SK-N-SH treated with all-trans-retinoic acid at 6 μM for 48 hours (cell line): Measurements from ENCODE around the gene TRIM17.

ENCODE experiments used
- CREB5 ChIP-seq: fragments of 250-450 bp; sonication (Bioruptor Pico); IDR thresholded peaks from 2 replicates; pipeline ENCODE4 v1.5.1; 2020; ENCODE audit warnings: low read depth, mild to moderate bottlenecking, moderate library complexity
- CSRNP3 ChIP-seq: fragments of 250-450 bp; sonication (Bioruptor Pico); IDR thresholded peaks from 2 replicates; pipeline ENCODE4 v1.5.1; 2021; ENCODE audit warnings: mild to moderate bottlenecking, moderate library complexity
- GLIS3 ChIP-seq: fragments of 250-450 bp; sonication (Bioruptor Pico); IDR thresholded peaks from 2 replicates; pipeline ENCODE4 v1.5.0; 2020; ENCODE audit warnings: mild to moderate bottlenecking, moderate library complexity
- ISL1 ChIP-seq: fragments of 250-450 bp; sonication (Bioruptor Pico); IDR thresholded peaks from 2 replicates; pipeline ENCODE4 v2.1.2; 2022; ENCODE audit warnings: mild to moderate bottlenecking, moderate library complexity
- OSR1 ChIP-seq: fragments of 250-450 bp; sonication (Bioruptor Pico); IDR thresholded peaks from 2 replicates; pipeline ENCODE4 v1.8.0; 2022; ENCODE audit warnings: moderate library complexity, mild to moderate bottlenecking, inconsistent platforms
- PATZ1 ChIP-seq: fragments of 250-450 bp; sonication (Bioruptor Pico); IDR thresholded peaks from 2 replicates; pipeline ENCODE4 v1.8.0; 2020; ENCODE audit warnings: mild to moderate bottlenecking, moderate library complexity, borderline replicate concordance
- POU6F1 ChIP-seq: fragments of 250-450 bp; sonication (Bioruptor Pico); IDR thresholded peaks from 2 replicates; pipeline ENCODE4 v1.8.0; 2021; ENCODE audit warnings: low read depth, mild to moderate bottlenecking, moderate library complexity, borderline replicate concordance
- TCF4 ChIP-seq: fragments of 250-450 bp; sonication (Bioruptor Pico); IDR thresholded peaks from 2 replicates; pipeline ENCODE4 v1.8.0; 2021; ENCODE audit warnings: mild to moderate bottlenecking, moderate library complexity, borderline replicate concordance
- ZFP3 ChIP-seq: fragments of 250-450 bp; sonication (Bioruptor Pico); IDR thresholded peaks from 2 replicates; pipeline ENCODE4 v1.5.0; 2020; ENCODE audit warnings: mild to moderate bottlenecking, moderate library complexity
- ZFP30 ChIP-seq: fragments of 450-650 bp; formaldehyde crosslinking; IDR thresholded peaks from 2 replicates; pipeline ENCODE4 v1.5.0; 2022; ENCODE audit warnings: mild to moderate bottlenecking, moderate library complexity
- ZNF565 ChIP-seq: fragments of 450-650 bp; formaldehyde crosslinking; conservative IDR thresholded peaks from 2 replicates; pipeline ENCODE4 v1.5.0; 2020; ENCODE audit warnings: low read depth, mild to moderate bottlenecking, moderate library complexity

GRCh38 chr1:228399531-228400236 lies 17.0 kb downstream of the TRIM17 start:
- TF ChIP-seq PATZ1 (CRISPR knock-in tag), result no peak
- no peak for TF ChIP-seq OSR1 (CRISPR knock-in tag)
- no peak for TF ChIP-seq TCF4 (CRISPR knock-in tag)
- no peak for TF ChIP-seq ZNF565
- TF ChIP-seq GLIS3, result no peak
- no peak for TF ChIP-seq ZFP30
- TF ChIP-seq CSRNP3 (CRISPR knock-in tag), result no peak
- no peak for TF ChIP-seq ISL1 (CRISPR knock-in tag)
- TF ChIP-seq ZFP3 (CRISPR knock-in tag), result no peak
- TF ChIP-seq CREB5 (CRISPR knock-in tag), result no peak
- no peak for TF ChIP-seq POU6F1 (CRISPR knock-in tag)
